ENCODE results near the gene DNAJC4.

Gene DNAJC4

GRCh38 chr11:64263947-64264317 is 33.6 kb downstream of the DNAJC4 start:
- H3K9me3 ChIP-seq (ENCODE audit: control insufficient read depth in 1 of 2, low read length in 2 of 2) = no peaks in the 10 kb centered on the region
- H3K4me1 ChIP-seq (ENCODE audit: control insufficient read depth in 1 of 2, insufficient read depth in 2 of 2, low read length in 2 of 2) = peaks cover 9 to 13% of the 10 kb centered on the region in 2 donors
- H3K36me3 ChIP-seq (ENCODE audit: control insufficient read depth in 1 of 2, insufficient read depth in 2 of 2, low read length in 2 of 2) = peaks cover 34 to 56% of the 10 kb centered on the region in 2 donors
- H3K27me3 ChIP-seq (ENCODE audit: low read depth, low read length) = no peaks in the 10 kb centered on the region
- no peak overlapping the region for H3K27ac ChIP-seq (ENCODE audit: low read length)
- no peak overlapping the region for H3K4me3 ChIP-seq (ENCODE audit: low read depth in 1 of 2, low read length in 2 of 2)

- H3K9me3 ChIP-seq (ENCODE audit: control insufficient read depth in 1 of 2, low read length in 2 of 2) = no peaks in the 10 kb centered on the region
- peaks cover 32 to 51% of the 10 kb centered on the region in 2 donors for H3K36me3 ChIP-seq (ENCODE audit: control insufficient read depth in 1 of 2, insufficient read depth in 2 of 2, low read length in 2 of 2)
- H3K4me3 ChIP-seq (ENCODE audit: low read depth in 1 of 2, low read length in 2 of 2) = no peak overlapping the region
- H3K27ac ChIP-seq (ENCODE audit: low read length) = no peak overlapping the region
- H3K4me1 ChIP-seq (ENCODE audit: control insufficient read depth in 1 of 2, insufficient read depth in 2 of 2, low read length in 2 of 2) = peaks cover 13 to 14% of the 10 kb centered on the region in 2 donors
- H3K27me3 ChIP-seq (ENCODE audit: low read depth, low read length) = no peaks in the 10 kb centered on the region
Measured at GRCh38 chr11:64264371-64264852, 34.1 kb downstream of the DNAJC4 start.

GRCh38 chr11:64265176-64266160 is 35.1 kb downstream of the DNAJC4 start:
- Histone ChIP-seq H3K27ac (ENCODE audit: low read length) (no peak overlapping the region), H3K27me3 (ENCODE audit: low read depth, low read length) (no peaks in the 10 kb centered on the region), H3K4me1 (ENCODE audit: control insufficient read depth in 1 of 2, insufficient read depth in 2 of 2, low read length in 2 of 2) (peaks cover 13 to 14% of the 10 kb centered on the region in 2 donors), H3K36me3 (ENCODE audit: control insufficient read depth in 1 of 2, insufficient read depth in 2 of 2, low read length in 2 of 2) (peaks cover 27 to 42% of the 10 kb centered on the region in 2 donors), H3K4me3 (ENCODE audit: low read depth in 1 of 2, low read length in 2 of 2) (no peak overlapping the region), H3K9me3 (ENCODE audit: control insufficient read depth in 1 of 2, low read length in 2 of 2) (no peaks in the 10 kb centered on the region)

GRCh38 chr11:64266339-64266738 is 36.0 kb downstream of the DNAJC4 start:
- Histone ChIP-seq H3K9me3 (ENCODE audit: control insufficient read depth in 1 of 2, low read length in 2 of 2) (no peaks in the 10 kb centered on the region), H3K27me3 (ENCODE audit: low read depth, low read length) (no peaks in the 10 kb centered on the region), H3K27ac (ENCODE audit: low read length) (no peak overlapping the region), H3K36me3 (ENCODE audit: control insufficient read depth in 1 of 2, insufficient read depth in 2 of 2, low read length in 2 of 2) (peaks cover 27 to 38% of the 10 kb centered on the region in 2 donors), H3K4me1 (ENCODE audit: control insufficient read depth in 1 of 2, insufficient read depth in 2 of 2, low read length in 2 of 2) (peaks cover 13 to 14% of the 10 kb centered on the region in 2 donors), H3K4me3 (ENCODE audit: low read depth in 1 of 2, low read length in 2 of 2) (no peak overlapping the region)

GRCh38 chr11:64267207-64267945 is 37.0 kb downstream of the DNAJC4 start:
- H3K36me3 ChIP-seq (ENCODE audit: control insufficient read depth in 1 of 2, insufficient read depth in 2 of 2, low read length in 2 of 2) = peaks cover 27% of the 10 kb centered on the region in 2 donors
- H3K4me3 ChIP-seq (ENCODE audit: low read depth in 1 of 2, low read length in 2 of 2) = no peak overlapping the region
- H3K4me1 ChIP-seq (ENCODE audit: control insufficient read depth in 1 of 2, insufficient read depth in 2 of 2, low read length in 2 of 2) = peaks cover 14 to 20% of the 10 kb centered on the region in 2 donors
- no peaks in the 10 kb centered on the region for H3K9me3 ChIP-seq (ENCODE audit: control insufficient read depth in 1 of 2, low read length in 2 of 2)
- peak overlapping the region; percentile 83 for H3K27ac ChIP-seq (ENCODE audit: low read length)
- no peaks in the 10 kb centered on the region for H3K27me3 ChIP-seq (ENCODE audit: low read depth, low read length)

- peaks cover 14 to 22% of the 10 kb centered on the region in 2 donors for H3K4me1 ChIP-seq (ENCODE audit: control insufficient read depth in 1 of 2, insufficient read depth in 2 of 2, low read length in 2 of 2)
- H3K27me3 ChIP-seq (ENCODE audit: low read depth, low read length) = no peaks in the 10 kb centered on the region
- H3K4me3 ChIP-seq (ENCODE audit: low read depth in 1 of 2, low read length in 2 of 2) = peak overlapping the region; percentile 60 to 71
- peaks cover 19 to 24% of the 10 kb centered on the region in 2 donors for H3K36me3 ChIP-seq (ENCODE audit: control insufficient read depth in 1 of 2, insufficient read depth in 2 of 2, low read length in 2 of 2)
- H3K9me3 ChIP-seq (ENCODE audit: control insufficient read depth in 1 of 2, low read length in 2 of 2) = no peaks in the 10 kb centered on the region
- peak overlapping the region; percentile 83 for H3K27ac ChIP-seq (ENCODE audit: low read length)
Measured at GRCh38 chr11:64268025-64268892, 37.9 kb downstream of the DNAJC4 start.

- H3K27me3 ChIP-seq (ENCODE audit: low read depth, low read length) = no peaks in the 10 kb centered on the region
- H3K9me3 ChIP-seq (ENCODE audit: control insufficient read depth in 1 of 2, low read length in 2 of 2) = no peaks in the 10 kb centered on the region
- peak overlapping the region; percentile 60 to 71 for H3K4me3 ChIP-seq (ENCODE audit: low read depth in 1 of 2, low read length in 2 of 2)
- H3K36me3 ChIP-seq (ENCODE audit: control insufficient read depth in 1 of 2, insufficient read depth in 2 of 2, low read length in 2 of 2) = peaks cover 13 to 16% of the 10 kb centered on the region in 2 donors
- peaks cover 14 to 22% of the 10 kb centered on the region in 2 donors for H3K4me1 ChIP-seq (ENCODE audit: control insufficient read depth in 1 of 2, insufficient read depth in 2 of 2, low read length in 2 of 2)
- H3K27ac ChIP-seq (ENCODE audit: low read length) = peak overlapping the region; percentile 83
Measured at GRCh38 chr11:64268893-64269539, 38.7 kb downstream of the DNAJC4 start.

GRCh38 chr11:64269540-64270220 is 39.3 kb downstream of the DNAJC4 start:
- peak overlapping the region; percentile 98 for H3K27ac ChIP-seq (ENCODE audit: low read length)
- peaks cover 13% of the 10 kb centered on the region in 2 donors for H3K36me3 ChIP-seq (ENCODE audit: control insufficient read depth in 1 of 2, insufficient read depth in 2 of 2, low read length in 2 of 2)
- no peaks in the 10 kb centered on the region for H3K9me3 ChIP-seq (ENCODE audit: control insufficient read depth in 1 of 2, low read length in 2 of 2)
- no peaks in the 10 kb centered on the region for H3K27me3 ChIP-seq (ENCODE audit: low read depth, low read length)
- peak overlapping the region; percentile 71 to 88 for H3K4me3 ChIP-seq (ENCODE audit: low read depth in 1 of 2, low read length in 2 of 2)
- peaks cover 14 to 22% of the 10 kb centered on the region in 2 donors for H3K4me1 ChIP-seq (ENCODE audit: control insufficient read depth in 1 of 2, insufficient read depth in 2 of 2, low read length in 2 of 2)

- no peak overlapping the region for H3K27ac ChIP-seq (ENCODE audit: low read length)
- no peaks in the 10 kb centered on the region for H3K27me3 ChIP-seq (ENCODE audit: low read depth, low read length)
- H3K4me1 ChIP-seq (ENCODE audit: control insufficient read depth in 1 of 2, insufficient read depth in 2 of 2, low read length in 2 of 2) = peaks cover 0 to 9% of the 10 kb centered on the region in 2 donors
- H3K9me3 ChIP-seq (ENCODE audit: control insufficient read depth in 1 of 2, low read length in 2 of 2) = no peaks in the 10 kb centered on the region
- peaks cover 5 to 36% of the 10 kb centered on the region in 2 donors for H3K36me3 ChIP-seq (ENCODE audit: control insufficient read depth in 1 of 2, insufficient read depth in 2 of 2, low read length in 2 of 2)
- no peak overlapping the region for H3K4me3 ChIP-seq (ENCODE audit: low read depth in 1 of 2, low read length in 2 of 2)
Measured at GRCh38 chr11:64275031-64275800, 44.9 kb downstream of the DNAJC4 start.

Measured in muscle layer of duodenum (tissue), 2 donors.